ENCODE data around the gene CENATAC.

DNA sequence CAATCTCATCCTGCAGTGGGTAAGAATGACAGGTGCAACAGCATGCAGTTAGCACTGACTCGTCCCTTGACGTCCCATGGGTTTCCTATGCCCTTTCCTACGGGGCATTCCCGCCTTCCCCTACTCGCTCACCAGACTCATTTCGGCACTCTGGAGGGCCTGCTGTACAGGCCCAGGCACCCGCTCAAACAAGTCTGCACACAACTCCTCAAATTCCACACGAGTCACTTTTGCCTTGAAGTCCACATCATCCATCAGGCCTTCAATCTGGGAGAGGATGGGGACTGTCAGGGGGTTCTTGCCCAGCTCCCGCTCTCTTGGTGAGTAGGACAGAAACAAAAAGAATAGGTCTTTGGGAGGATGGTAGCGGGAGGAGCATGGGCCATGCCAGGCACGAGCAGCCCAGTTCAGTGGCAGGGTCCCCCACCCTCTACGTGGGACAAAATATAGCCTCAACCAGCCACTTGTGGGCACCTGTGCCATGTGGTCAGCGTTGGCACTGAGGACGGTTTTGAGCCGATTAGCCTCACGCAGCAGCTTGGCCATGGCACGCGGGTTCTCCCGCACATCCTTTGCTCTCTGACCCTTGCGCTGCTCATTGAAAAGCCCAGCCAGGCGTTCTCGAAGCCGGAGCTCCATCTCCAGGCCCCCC, 54.4 kb downstream of the CENATAC start:
- TF ChIP-seq, protein P1, sequence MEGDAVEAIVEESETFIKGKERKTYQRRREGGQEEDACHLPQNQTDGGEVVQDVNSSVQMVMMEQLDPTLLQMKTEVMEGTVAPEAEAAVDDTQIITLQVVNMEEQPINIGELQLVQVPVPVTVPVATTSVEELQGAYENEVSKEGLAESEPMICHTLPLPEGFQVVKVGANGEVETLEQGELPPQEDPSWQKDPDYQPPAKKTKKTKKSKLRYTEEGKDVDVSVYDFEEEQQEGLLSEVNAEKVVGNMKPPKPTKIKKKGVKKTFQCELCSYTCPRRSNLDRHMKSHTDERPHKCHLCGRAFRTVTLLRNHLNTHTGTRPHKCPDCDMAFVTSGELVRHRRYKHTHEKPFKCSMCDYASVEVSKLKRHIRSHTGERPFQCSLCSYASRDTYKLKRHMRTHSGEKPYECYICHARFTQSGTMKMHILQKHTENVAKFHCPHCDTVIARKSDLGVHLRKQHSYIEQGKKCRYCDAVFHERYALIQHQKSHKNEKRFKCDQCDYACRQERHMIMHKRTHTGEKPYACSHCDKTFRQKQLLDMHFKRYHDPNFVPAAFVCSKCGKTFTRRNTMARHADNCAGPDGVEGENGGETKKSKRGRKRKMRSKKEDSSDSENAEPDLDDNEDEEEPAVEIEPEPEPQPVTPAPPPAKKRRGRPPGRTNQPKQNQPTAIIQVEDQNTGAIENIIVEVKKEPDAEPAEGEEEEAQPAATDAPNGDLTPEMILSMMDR (IDR thresholded peaks at IDR 0.05 in 2 of 3, conservative IDR thresholded peaks at IDR 0.05 in 1 of 3; ENCODE audit: insufficient read depth in 2 of 3, low read depth in 1 of 3, low read length in 3 of 3), result no peak
- TF ChIP-seq ZBTB8A (IDR thresholded peaks at IDR 0.05; ENCODE audit: partially characterized antibody) (no peak), MAFF (IDR thresholded peaks at IDR 0.05; ENCODE audit: low read length) (no peak), SMC3 (conservative IDR thresholded peaks at IDR 0.05; ENCODE audit: insufficient read depth, low read depth, low read length) (no peak), ZSCAN29 (IDR thresholded peaks at IDR 0.05) (no peak)
- TF ChIP-seq, protein P2, sequence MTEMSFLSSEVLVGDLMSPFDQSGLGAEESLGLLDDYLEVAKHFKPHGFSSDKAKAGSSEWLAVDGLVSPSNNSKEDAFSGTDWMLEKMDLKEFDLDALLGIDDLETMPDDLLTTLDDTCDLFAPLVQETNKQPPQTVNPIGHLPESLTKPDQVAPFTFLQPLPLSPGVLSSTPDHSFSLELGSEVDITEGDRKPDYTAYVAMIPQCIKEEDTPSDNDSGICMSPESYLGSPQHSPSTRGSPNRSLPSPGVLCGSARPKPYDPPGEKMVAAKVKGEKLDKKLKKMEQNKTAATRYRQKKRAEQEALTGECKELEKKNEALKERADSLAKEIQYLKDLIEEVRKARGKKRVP (CRISPR knock-in tag; IDR thresholded peaks at IDR 0.05), result no peak
